Middle frontal gyrus (tissue), 1 donor: ENCODE data around the gene COA4.
A peak's percentile ranks its signal among the peaks of the same experiment; 100 is the strongest.

ENCODE experiments used
- DNase-seq: peaks from one replicate; pipeline ENCODE4 v3.0.0-alpha.2; 2015; ENCODE audit warnings: low spot score; ENCODE audit errors: extremely low spot score

Gene COA4

DNA sequence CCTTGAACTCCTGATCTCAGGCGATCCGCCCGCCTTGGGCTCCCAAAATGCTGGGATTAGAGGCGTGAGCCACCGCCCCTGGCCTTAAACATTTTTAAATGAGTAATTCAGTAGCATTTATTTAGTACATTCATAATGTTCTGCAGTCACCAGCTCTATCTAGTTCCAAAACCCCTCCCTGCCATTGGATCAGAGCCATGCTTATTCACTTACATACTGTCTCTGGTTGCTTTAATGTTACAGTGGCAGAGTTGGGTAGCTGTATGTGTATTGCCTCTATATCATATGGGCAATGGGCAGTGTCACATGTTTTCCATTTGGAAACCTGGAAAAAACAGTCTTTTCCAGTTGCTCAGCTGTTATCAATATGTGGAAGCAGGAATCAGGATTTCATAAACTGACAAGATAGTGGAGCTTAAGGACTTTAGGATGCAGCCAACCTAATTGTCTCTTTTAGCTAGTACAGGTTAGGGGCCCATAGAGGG is 10.5 kb downstream of the COA4 start:
- no peak for DNase-seq

DNA sequence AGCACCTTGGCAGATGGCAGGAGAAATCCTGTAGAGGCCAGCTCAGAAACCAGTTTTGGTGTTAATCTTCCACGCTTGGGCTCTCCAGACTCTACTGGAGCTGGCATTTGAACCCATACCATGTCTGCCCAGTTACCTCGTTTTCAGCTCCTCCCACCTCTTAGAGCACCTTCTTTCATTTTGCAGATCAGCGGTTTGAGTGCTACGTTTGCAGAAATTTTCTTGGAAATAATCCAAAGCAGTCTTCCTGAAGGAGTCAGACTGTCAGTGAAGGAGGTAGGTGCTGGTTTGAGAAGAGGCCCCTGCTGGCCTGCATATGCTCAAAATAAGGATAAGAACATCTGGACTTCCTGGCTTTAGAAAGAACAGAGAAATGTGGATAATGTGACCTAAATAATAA is 13.7 kb downstream of the COA4 start:
- DNase-seq = no peak

- DNase-seq = no peak
Observed at GRCh38 chr11:73860202-73860601, 16.4 kb downstream of the COA4 start.

DNA sequence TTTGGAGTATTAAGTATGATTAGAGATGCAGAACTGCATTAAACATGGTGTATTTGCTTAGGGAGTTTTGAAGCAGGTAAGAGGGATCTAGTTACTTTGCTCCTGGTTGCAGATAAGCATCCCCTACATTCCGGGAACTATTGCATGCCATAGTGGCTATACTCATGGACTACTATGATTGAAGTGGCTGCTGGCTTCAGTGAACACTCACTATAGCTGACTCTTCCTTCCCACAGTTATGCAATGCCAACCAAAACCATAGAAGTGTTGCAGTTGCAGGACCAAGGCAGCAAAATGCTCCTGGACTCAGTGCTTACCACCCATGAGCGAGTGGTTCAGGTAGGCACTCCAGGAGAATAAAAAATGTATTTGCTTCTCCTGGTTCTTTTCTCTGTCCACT is 17.0 kb downstream of the COA4 start:
- DNase-seq = no peak

- DNase-seq = peak; percentile 54
Observed at GRCh38 chr11:73856031-73856567, 20.5 kb downstream of the COA4 start.

GRCh38 chr11:73854680-73855079 is 22.0 kb downstream of the COA4 start:
- no peak for DNase-seq

DNA sequence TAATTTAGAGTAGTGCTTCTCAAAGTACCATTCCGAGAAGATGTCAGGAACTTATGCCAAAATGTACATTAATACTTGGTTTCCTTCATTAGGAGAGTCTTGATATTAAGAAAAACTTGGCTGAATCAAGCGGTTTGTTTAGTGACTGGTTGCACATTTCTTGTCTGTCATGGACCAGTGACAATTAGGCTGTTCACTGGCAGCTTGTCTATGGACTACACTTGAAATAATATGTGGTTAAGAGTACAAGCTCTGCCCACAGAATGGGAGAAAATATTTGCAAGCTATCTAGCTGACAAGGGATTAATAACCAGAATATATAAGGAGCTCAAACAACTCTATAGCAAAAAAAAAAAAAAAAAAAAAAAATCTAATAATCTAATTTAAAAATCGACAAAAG is 24.6 kb downstream of the COA4 start:
- DNase-seq = no peak

DNA sequence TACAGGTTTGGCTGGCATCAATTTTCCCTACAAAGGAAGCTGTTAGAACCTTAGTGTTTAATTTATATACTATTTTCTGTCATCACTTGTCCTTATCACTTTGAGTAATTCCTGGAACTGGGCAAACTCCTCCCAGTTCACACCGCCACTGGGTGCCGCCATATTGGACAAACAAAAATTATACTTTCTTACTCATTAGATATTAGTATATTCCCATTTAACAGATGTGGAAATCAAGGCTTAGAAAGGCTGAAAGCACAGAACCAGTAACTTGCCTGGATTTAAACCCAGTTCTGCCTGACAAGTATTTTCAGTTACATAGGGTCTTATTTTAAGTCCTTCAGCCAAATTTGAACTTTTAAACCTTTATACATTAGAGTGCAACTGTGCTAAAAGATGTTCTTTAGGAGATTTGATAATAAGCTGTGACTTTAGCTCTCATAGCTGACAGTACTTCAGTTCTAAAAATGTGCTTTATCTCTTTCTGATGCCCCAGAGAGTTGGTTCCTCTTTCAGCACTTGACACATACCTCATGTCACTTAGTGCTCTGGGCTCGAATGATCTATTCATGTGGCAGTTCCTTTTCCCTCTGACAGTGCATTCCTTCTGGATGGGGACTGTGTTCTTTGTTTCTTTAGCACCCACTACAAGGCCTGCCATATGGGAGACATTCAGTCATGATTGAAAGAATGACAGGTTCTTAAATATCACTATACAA is 25.4 kb downstream of the COA4 start:
- DNase-seq = no peak

DNA sequence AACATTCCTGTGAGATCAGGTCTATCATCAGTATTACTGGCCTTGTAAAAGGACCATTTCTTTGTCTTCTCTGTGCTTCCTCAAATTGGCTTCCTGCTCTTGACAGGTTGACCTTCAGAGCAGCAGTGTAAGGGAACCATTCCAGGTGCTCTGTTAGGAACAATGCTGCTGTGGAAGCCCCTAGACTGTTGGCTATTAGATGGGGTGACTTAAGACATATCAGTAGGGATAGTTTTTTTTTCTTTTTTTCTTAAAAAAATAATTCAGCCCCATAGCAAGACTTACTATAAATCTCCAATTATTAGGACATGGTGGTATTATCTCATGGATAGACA is 37.6 kb downstream of the COA4 start:
- no peak for DNase-seq

DNA sequence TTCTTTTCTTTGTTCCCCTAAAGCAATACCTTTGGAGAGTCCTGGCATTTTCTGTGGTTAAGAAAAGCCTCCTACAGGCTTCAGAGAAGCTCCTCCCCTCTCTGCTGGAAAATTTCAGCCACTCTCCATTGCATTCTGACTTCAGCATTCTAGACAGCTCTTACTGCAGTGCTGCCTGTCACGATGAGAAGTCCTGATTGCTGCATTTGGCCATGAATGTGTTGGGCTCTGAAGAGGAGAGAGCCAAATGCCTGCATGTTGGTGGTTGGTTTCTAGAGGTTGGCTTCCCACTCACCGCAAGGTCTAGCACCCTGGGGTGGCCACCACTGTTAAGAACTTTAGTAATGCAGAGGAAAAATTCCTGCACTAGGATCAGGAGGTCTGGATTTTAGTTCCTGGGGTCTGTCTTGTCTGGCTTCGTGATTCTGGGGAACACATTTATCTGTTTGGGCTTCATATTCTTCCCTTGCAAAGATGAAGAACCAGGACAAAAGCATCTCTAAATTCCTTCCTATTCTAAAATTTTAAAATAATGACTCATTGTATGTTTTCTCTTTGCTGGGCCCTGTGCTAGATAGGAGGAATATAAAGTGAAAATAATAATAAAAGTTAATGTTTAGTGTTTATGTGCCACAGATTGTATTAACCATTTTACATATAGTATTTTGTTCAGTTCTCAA is 38.1 kb downstream of the COA4 start:
- DNase-seq = no peak

GRCh38 chr11:73833067-73833466 is 43.6 kb downstream of the COA4 start:
- DNase-seq = no peak

GRCh38 chr11:73830261-73830660 is 46.4 kb downstream of the COA4 start:
- DNase-seq = no peak
